ENCODE results near the gene GALNT7.
"Not testable (repeated sequence)": the region's sequence is repeated elsewhere in the genome, so short reads cannot be mapped to it uniquely, and the experiment has no call there.

GALNT7 gene

GRCh38 chr4:173168396-173169177 lies at the start of gene GALNT7:
TSS of gene GALNT7 (plus strand) at chr4:173168811. CDS start at chr4:173168836, 25 bp downstream.
- in situ Hi-C loops (cut with HindIII; ENCODE audit: low sequenced_read_pairs), result loop anchor here (5.0 kb wide), 2 partner anchors 44 to 101 kb away; no protein-coding TSS in a partner anchor

GRCh38 chr4:173118819-173119218 lies 49.8 kb upstream of the GALNT7 start:
- in situ Hi-C loops (cut with HindIII; ENCODE audit: low sequenced_read_pairs), result not testable (repeated sequence)

GRCh38 chr4:173119818-173120217 lies 48.8 kb upstream of the GALNT7 start:
- in situ Hi-C loops (cut with HindIII; ENCODE audit: low sequenced_read_pairs), result no loop called here

GRCh38 chr4:173121076-173121561 lies 47.5 kb upstream of the GALNT7 start:
- in situ Hi-C loops (cut with HindIII; ENCODE audit: low sequenced_read_pairs), result no loop called here

GRCh38 chr4:173124209-173124865 lies 44.3 kb upstream of the GALNT7 start:
- in situ Hi-C loops (cut with HindIII; ENCODE audit: low sequenced_read_pairs), result no loop called here

- in situ Hi-C loops (cut with HindIII; ENCODE audit: low sequenced_read_pairs), result no loop called here
Measured at GRCh38 chr4:173125216-173125812, 43.3 kb upstream of the GALNT7 start.

GRCh38 chr4:173128199-173128890 lies 40.3 kb upstream of the GALNT7 start:
- in situ Hi-C loops (cut with HindIII; ENCODE audit: low sequenced_read_pairs), result no loop called here

- in situ Hi-C loops (cut with HindIII; ENCODE audit: low sequenced_read_pairs), result no loop called here
Measured at GRCh38 chr4:173130687-173131086, 37.9 kb upstream of the GALNT7 start.

GRCh38 chr4:173134426-173134825 lies 34.2 kb upstream of the GALNT7 start:
- in situ Hi-C loops (cut with HindIII; ENCODE audit: low sequenced_read_pairs), result no loop called here

- in situ Hi-C loops (cut with HindIII; ENCODE audit: low sequenced_read_pairs), result no loop called here
Measured at GRCh38 chr4:173135241-173135847, 33.3 kb upstream of the GALNT7 start.

GRCh38 chr4:173138624-173139023 lies 30.0 kb upstream of the GALNT7 start:
- in situ Hi-C loops (cut with HindIII; ENCODE audit: low sequenced_read_pairs), result no loop called here

- in situ Hi-C loops (cut with HindIII; ENCODE audit: low sequenced_read_pairs), result no loop called here
Measured at GRCh38 chr4:173139561-173139960, 29.1 kb upstream of the GALNT7 start.

- in situ Hi-C loops (cut with HindIII; ENCODE audit: low sequenced_read_pairs), result no loop called here
Measured at GRCh38 chr4:173145131-173145530, 23.5 kb upstream of the GALNT7 start.

GRCh38 chr4:173146456-173146855 lies 22.2 kb upstream of the GALNT7 start:
- in situ Hi-C loops (cut with HindIII; ENCODE audit: low sequenced_read_pairs), result no loop called here

- in situ Hi-C loops (cut with HindIII; ENCODE audit: low sequenced_read_pairs), result no loop called here
Measured at GRCh38 chr4:173151496-173151895, 17.1 kb upstream of the GALNT7 start.

GRCh38 chr4:173152104-173152503 lies 16.5 kb upstream of the GALNT7 start:
- in situ Hi-C loops (cut with HindIII; ENCODE audit: low sequenced_read_pairs), result no loop called here

- in situ Hi-C loops (cut with HindIII; ENCODE audit: low sequenced_read_pairs), result no loop called here
Measured at GRCh38 chr4:173153445-173153844, 15.2 kb upstream of the GALNT7 start.

- in situ Hi-C loops (cut with HindIII; ENCODE audit: low sequenced_read_pairs), result no loop called here
Measured at GRCh38 chr4:173159791-173160190, 8.8 kb upstream of the GALNT7 start.

- in situ Hi-C loops (cut with HindIII; ENCODE audit: low sequenced_read_pairs), result no loop called here
Measured at GRCh38 chr4:173160871-173161270, 7.7 kb upstream of the GALNT7 start.

GRCh38 chr4:173161311-173161710 lies 7.3 kb upstream of the GALNT7 start:
- in situ Hi-C loops (cut with HindIII; ENCODE audit: low sequenced_read_pairs), result no loop called here

- in situ Hi-C loops (cut with HindIII; ENCODE audit: low sequenced_read_pairs), result loop anchor here (5.0 kb wide), 2 partner anchors 47 to 98 kb away; no protein-coding TSS in a partner anchor
Measured at GRCh38 chr4:173165706-173166105, 2.9 kb upstream of the GALNT7 start.
